DOHH2 (cell line): ENCODE results near the gene RPH3AL.

ENCODE experiments used
- CTCF ChIP-seq: fragments of 200-600 bp; sonication (generic); IDR thresholded peaks from one replicate; pipeline ENCODE4 v1.5.1; 2014; ENCODE audit warnings: antibody characterized with exemption, mild to moderate bottlenecking, low read depth, low read length; ENCODE audit not compliant: poor library complexity, severe bottlenecking
- EZH2phosphoT487 ChIP-seq: fragments of 200-600 bp; sonication (generic); IDR thresholded peaks from 2 replicates; pipeline ENCODE4 v1.6.1; 2017; ENCODE audit warnings: borderline replicate concordance, mild to moderate bottlenecking, antibody characterized with exemption, low read length, moderate library complexity, mixed read lengths

- no peak for TF ChIP-seq CTCF
- TF ChIP-seq EZH2phosphoT487: no peak
These were observed 44.7 kb downstream of the RPH3AL start for GRCh38 chr17:307741-308507.
